Measurements from ENCODE around the gene B4GALT6. TPM values are rescaled to one million over a fixed set of nuclear protein-coding genes. Genes with fewer than 3 reads are reported as not detected.

The B4GALT6 gene
- total RNA-seq, 1 experiment from 2014 or later = 1.4 TPM

DNA sequence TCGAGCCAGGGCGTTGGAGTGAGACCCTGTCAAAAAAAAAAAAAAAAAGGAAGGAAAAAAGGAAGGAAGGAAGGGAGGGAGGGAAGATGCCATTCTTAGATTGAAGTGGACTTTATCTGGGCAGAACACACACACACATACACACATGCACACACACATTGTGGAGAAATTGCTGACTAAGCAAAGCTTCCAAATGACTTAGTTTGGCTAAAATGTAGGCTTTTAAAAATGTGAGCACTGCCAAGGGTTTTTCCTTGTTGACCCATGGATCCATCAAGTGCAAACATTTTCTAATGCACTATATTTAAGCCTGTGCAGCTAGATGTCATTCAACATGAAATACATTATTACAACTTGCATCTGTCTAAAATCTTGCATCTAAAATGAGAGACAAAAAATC lies 93.3 kb downstream of the B4GALT6 start:
- Histone ChIP-seq H3K9me3 (ENCODE audit: low read length) (no peaks in the 10 kb centered on the region), H4K20me1 (ENCODE audit: low read length) (no peaks in the 10 kb centered on the region), H3K4me1 (ENCODE audit: insufficient read depth, low read length) (no peaks in the 10 kb centered on the region), H3K36me3 (ENCODE audit: low read depth, low read length) (no peaks in the 10 kb centered on the region), H3K4me3 (ENCODE audit: low read length) (no peak overlapping the region), H2AFZ (ENCODE audit: low read length) (no peak overlapping the region), H3K79me2 (ENCODE audit: low read length) (no peaks in the 10 kb centered on the region), H3K9me2 (replicated peaks; ENCODE audit: low read length) (no peaks in the 10 kb centered on the region), H3K9ac (ENCODE audit: low read length) (no peak overlapping the region), H3F3A (ENCODE audit: low read length, unreplicated experiment) (no peaks in the 10 kb centered on the region), H3K27me3 (ENCODE audit: low read length) (no peaks in the 10 kb centered on the region), H3K27ac (ENCODE audit: low read length) (no peak overlapping the region), H3K4me2 (ENCODE audit: low read length) (no peak overlapping the region)
- CTCF ChIA-PET = no interaction called here
- ATAC-seq (no peak), DNase-seq (no peak)
- no TSS peak for BruUV-seq (replicated peaks)
- no peak for TF ChIP-seq EZH2phosphoT487 (IDR thresholded peaks at IDR 0.05; ENCODE audit: borderline replicate concordance, low read length)
- TF ChIP-seq, protein P1, sequence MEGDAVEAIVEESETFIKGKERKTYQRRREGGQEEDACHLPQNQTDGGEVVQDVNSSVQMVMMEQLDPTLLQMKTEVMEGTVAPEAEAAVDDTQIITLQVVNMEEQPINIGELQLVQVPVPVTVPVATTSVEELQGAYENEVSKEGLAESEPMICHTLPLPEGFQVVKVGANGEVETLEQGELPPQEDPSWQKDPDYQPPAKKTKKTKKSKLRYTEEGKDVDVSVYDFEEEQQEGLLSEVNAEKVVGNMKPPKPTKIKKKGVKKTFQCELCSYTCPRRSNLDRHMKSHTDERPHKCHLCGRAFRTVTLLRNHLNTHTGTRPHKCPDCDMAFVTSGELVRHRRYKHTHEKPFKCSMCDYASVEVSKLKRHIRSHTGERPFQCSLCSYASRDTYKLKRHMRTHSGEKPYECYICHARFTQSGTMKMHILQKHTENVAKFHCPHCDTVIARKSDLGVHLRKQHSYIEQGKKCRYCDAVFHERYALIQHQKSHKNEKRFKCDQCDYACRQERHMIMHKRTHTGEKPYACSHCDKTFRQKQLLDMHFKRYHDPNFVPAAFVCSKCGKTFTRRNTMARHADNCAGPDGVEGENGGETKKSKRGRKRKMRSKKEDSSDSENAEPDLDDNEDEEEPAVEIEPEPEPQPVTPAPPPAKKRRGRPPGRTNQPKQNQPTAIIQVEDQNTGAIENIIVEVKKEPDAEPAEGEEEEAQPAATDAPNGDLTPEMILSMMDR (conservative IDR thresholded peaks at IDR 0.05; ENCODE audit: low read depth, low read length) = no peak
- no peak for TF ChIP-seq EZH2 (IDR thresholded peaks at IDR 0.05; ENCODE audit: low read length, unreplicated experiment)
- POLR2A ChIA-PET (ENCODE audit: unreplicated experiment) = no interaction called here
- intact Hi-C loops (cut with micrococcal nuclease) = no loop called here

DNA sequence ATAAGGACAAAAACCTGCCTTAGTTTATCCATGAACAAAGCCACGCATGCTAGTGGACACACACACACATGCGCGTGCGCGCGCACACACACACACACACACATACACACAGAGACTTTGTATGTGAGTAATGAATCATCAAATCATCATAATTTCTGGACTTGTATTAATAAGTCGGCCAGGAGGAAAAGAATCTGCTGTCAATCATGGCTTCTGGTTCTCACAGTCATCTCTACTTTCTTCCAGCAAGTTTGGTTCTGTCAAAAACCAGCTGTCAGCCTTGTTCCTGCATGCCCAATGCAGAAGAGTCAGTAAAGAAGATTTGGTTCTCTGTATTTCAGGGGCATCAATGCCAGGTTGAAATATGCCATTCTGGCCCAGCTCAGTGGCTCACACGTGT lies 93.8 kb downstream of the B4GALT6 start:
- BruUV-seq (replicated peaks) = no TSS peak
- CTCF ChIA-PET = no interaction called here
- H3F3A ChIP-seq (ENCODE audit: low read length, unreplicated experiment) = no peaks in the 10 kb centered on the region
- H3K9me2 ChIP-seq (replicated peaks; ENCODE audit: low read length) = no peaks in the 10 kb centered on the region
- H3K4me2 ChIP-seq (ENCODE audit: low read length) = no peak overlapping the region
- TF ChIP-seq EZH2phosphoT487 (IDR thresholded peaks at IDR 0.05; ENCODE audit: borderline replicate concordance, low read length) = no peak
- TF ChIP-seq EZH2 (IDR thresholded peaks at IDR 0.05; ENCODE audit: low read length, unreplicated experiment) = no peak
- TF ChIP-seq, protein P1 (conservative IDR thresholded peaks at IDR 0.05; ENCODE audit: low read depth, low read length) = no peak
- POLR2A ChIA-PET (ENCODE audit: unreplicated experiment) = no interaction called here
- ATAC-seq = no peak
- H3K4me3 ChIP-seq (ENCODE audit: low read length) = no peak overlapping the region
- H3K79me2 ChIP-seq (ENCODE audit: low read length) = no peaks in the 10 kb centered on the region
- no peak overlapping the region for H3K9ac ChIP-seq (ENCODE audit: low read length)
- DNase-seq = no peak
- no peaks in the 10 kb centered on the region for H4K20me1 ChIP-seq (ENCODE audit: low read length)
- no peaks in the 10 kb centered on the region for H3K27me3 ChIP-seq (ENCODE audit: low read length)
- no peaks in the 10 kb centered on the region for H3K4me1 ChIP-seq (ENCODE audit: insufficient read depth, low read length)
- H3K27ac ChIP-seq (ENCODE audit: low read length) = no peak overlapping the region
- intact Hi-C loops (cut with micrococcal nuclease) = no loop called here
- H3K36me3 ChIP-seq (ENCODE audit: low read depth, low read length) = no peaks in the 10 kb centered on the region
- no peak overlapping the region for H2AFZ ChIP-seq (ENCODE audit: low read length)
- H3K9me3 ChIP-seq (ENCODE audit: low read length) = no peaks in the 10 kb centered on the region

- Histone ChIP-seq H2AFZ (ENCODE audit: low read length) (no peak overlapping the region), H3K79me2 (ENCODE audit: low read length) (no peaks in the 10 kb centered on the region), H3K9ac (ENCODE audit: low read length) (no peak overlapping the region), H3K9me3 (ENCODE audit: low read length) (no peaks in the 10 kb centered on the region), H3K9me2 (replicated peaks; ENCODE audit: low read length) (no peaks in the 10 kb centered on the region), H3K36me3 (ENCODE audit: low read depth, low read length) (no peaks in the 10 kb centered on the region), H3K27ac (ENCODE audit: low read length) (no peak overlapping the region), H3K27me3 (ENCODE audit: low read length) (no peaks in the 10 kb centered on the region), H3K4me3 (ENCODE audit: low read length) (no peak overlapping the region), H3F3A (ENCODE audit: low read length, unreplicated experiment) (no peaks in the 10 kb centered on the region), H4K20me1 (ENCODE audit: low read length) (no peaks in the 10 kb centered on the region), H3K4me1 (ENCODE audit: insufficient read depth, low read length) (no peaks in the 10 kb centered on the region), H3K4me2 (ENCODE audit: low read length) (no peak overlapping the region)
- CTCF ChIA-PET = no interaction called here
- TF ChIP-seq, protein P1 (conservative IDR thresholded peaks at IDR 0.05; ENCODE audit: low read depth, low read length) = no peak
- no peak for TF ChIP-seq EZH2phosphoT487 (IDR thresholded peaks at IDR 0.05; ENCODE audit: borderline replicate concordance, low read length)
- no peak for TF ChIP-seq EZH2 (IDR thresholded peaks at IDR 0.05; ENCODE audit: low read length, unreplicated experiment)
- DNase-seq = no peak
- intact Hi-C loops (cut with micrococcal nuclease) = no loop called here
- POLR2A ChIA-PET (ENCODE audit: unreplicated experiment) = no interaction called here
- no peak for ATAC-seq
- no TSS peak for BruUV-seq (replicated peaks)
Measured at GRCh38 chr18:31587529-31587928, 96.9 kb downstream of the B4GALT6 start.

Data from PC-3 (cell line).